IMR-90 (cell line): ENCODE measurements around the gene DESI2. TPM values are rescaled to one million over a fixed set of nuclear protein-coding genes. Genes with fewer than 3 reads are reported as not detected.

Experiments used
- ATAC-seq: fragments of 200-7000 bp; cut with Tn5 transposase; 2 replicates; pipeline ENCODE4 v1.9.1; 2020; ENCODE audit warnings: low read depth, mild to moderate bottlenecking, moderate library complexity
- BruUV-seq: library from RNA; stranded (reverse); fragments of 400-500 nt; replicated peaks from 2 replicates; lab custom pipeline; 2021; lab: Mats Ljungman, UMichigan
- CTCF ChIA-PET: fragments of 300-600 bp; formaldehyde crosslinking; extraction: SDS; loops from one replicate; lab custom pipeline; 2021; ENCODE audit warnings: antibody characterized with exemption; lab: Yijun Ruan, JAX
- POLR2A ChIA-PET: fragments of 300-600 bp; sonication (Branson Sonifier 250); formaldehyde crosslinking; loops from one replicate; lab custom pipeline; 2022; ENCODE audit warnings: antibody characterized with exemption; ENCODE audit not compliant: unreplicated experiment; lab: Charles Lee
- DNase-seq: peaks from one replicate; pipeline ENCODE4 v3.0.0; 2013
- H2AFZ ChIP-seq: replicated peaks from 2 replicates; pipeline ENCODE3; 2013; ENCODE audit warnings: low read length, mild to moderate bottlenecking; ENCODE audit not compliant: poor library complexity
- H2AK5ac ChIP-seq: 2 replicates; pipeline ENCODE4 v1.6.1; 2013; ENCODE audit warnings: low read depth, low read length, inconsistent platforms
- H2AK9ac ChIP-seq: replicated peaks from 2 replicates; pipeline ENCODE3; 2013; ENCODE audit warnings: mild to moderate bottlenecking, low read depth, low read length, moderate library complexity; ENCODE audit not compliant: poor library complexity
- H2BK120ac ChIP-seq: 2 replicates; pipeline ENCODE4 v1.6.1; 2013; ENCODE audit warnings: low read depth, low read length, inconsistent platforms
- H2BK15ac ChIP-seq: 3 replicates; pipeline ENCODE4 v1.6.1; 2013; ENCODE audit warnings: low read depth, low read length, inconsistent platforms
- H2BK20ac ChIP-seq: 2 replicates; pipeline ENCODE4 v1.6.1; 2013; ENCODE audit warnings: low read depth, mild to moderate bottlenecking, inconsistent platforms, low read length, moderate library complexity
- H2BK5ac ChIP-seq: 2 replicates; pipeline ENCODE4 v1.6.1; 2013; ENCODE audit warnings: mild to moderate bottlenecking, low read depth, low read length, inconsistent platforms; ENCODE audit not compliant: poor library complexity, severe bottlenecking
- H3K14ac ChIP-seq: replicated peaks from 2 replicates; pipeline ENCODE4 v1.6.1; 2013; ENCODE audit warnings: low read depth, low read length, inconsistent platforms
- H3K18ac ChIP-seq: 2 replicates; pipeline ENCODE4 v1.6.1; 2013; ENCODE audit warnings: low read depth, low read length, control low read depth
- H3K23ac ChIP-seq: 2 replicates; pipeline ENCODE4 v1.6.1; 2013; ENCODE audit warnings: low read depth, low read length, inconsistent platforms
- H3K27ac ChIP-seq: 2 replicates; pipeline ENCODE4 v1.5.1; 2013; ENCODE audit warnings: mild to moderate bottlenecking, control low read depth, low read length; ENCODE audit not compliant: insufficient read depth
- H3K27me3 ChIP-seq: 2 replicates; pipeline ENCODE4 v1.6.1; 2013; ENCODE audit warnings: low read length; ENCODE audit not compliant: control insufficient read depth, insufficient read depth
- H3K36me3 ChIP-seq: 2 replicates; pipeline ENCODE4 v1.6.1; 2013; ENCODE audit warnings: low read length, mixed read lengths; ENCODE audit not compliant: control insufficient read depth, insufficient read depth
- H3K4ac ChIP-seq: 2 replicates; pipeline ENCODE4 v1.6.1; 2013; ENCODE audit warnings: low read depth, low read length, inconsistent platforms
- H3K4me1 ChIP-seq: 2 replicates; pipeline ENCODE4 v1.6.1; 2013; ENCODE audit warnings: low read length, mixed read lengths; ENCODE audit not compliant: control insufficient read depth, insufficient read depth
- H3K4me2 ChIP-seq: 2 replicates; pipeline ENCODE4 v1.6.1; 2013; ENCODE audit warnings: low read depth, mild to moderate bottlenecking, control low read depth, low read length, moderate library complexity
- H3K4me3 ChIP-seq: 2 replicates; pipeline ENCODE4 v1.5.1; 2013; ENCODE audit warnings: low read depth, mild to moderate bottlenecking, control low read depth, low read length, moderate library complexity; ENCODE audit not compliant: insufficient read depth
- H3K56ac ChIP-seq: 2 replicates; pipeline ENCODE4 v1.6.1; 2013; ENCODE audit warnings: low read length, inconsistent platforms; ENCODE audit not compliant: insufficient read depth; ENCODE audit errors: extremely low read depth
- H3K79me1 ChIP-seq, 2 experiments: 2 replicates each; pipeline ENCODE4 v1.6.1; 2013; ENCODE audit warnings: low read length in 2 of 2, inconsistent platforms in 1 of 2, low read depth in 1 of 2
- H3K9ac ChIP-seq: 2 replicates; pipeline ENCODE4 v1.6.1; 2013; ENCODE audit warnings: low read depth, low read length, control low read depth
- H3K9me1 ChIP-seq: 2 replicates; pipeline ENCODE4 v1.6.1; 2013; ENCODE audit warnings: low read length, inconsistent platforms; ENCODE audit not compliant: insufficient read depth
- H3K9me3 ChIP-seq: 2 replicates; pipeline ENCODE4 v1.6.1; 2013; ENCODE audit warnings: low read length; ENCODE audit not compliant: control insufficient read depth, insufficient read depth
- H4K20me1 ChIP-seq: 2 replicates; pipeline ENCODE4 v1.6.1; 2013; ENCODE audit warnings: low read length, inconsistent platforms; ENCODE audit not compliant: insufficient read depth
- H4K5ac ChIP-seq: 2 replicates; pipeline ENCODE4 v1.6.1; 2013; ENCODE audit warnings: mild to moderate bottlenecking, low read depth, low read length, control low read depth
- H4K8ac ChIP-seq, 2 experiments: 2 replicates each; pipeline ENCODE4 v1.6.1; 2013; ENCODE audit warnings: low read depth in 2 of 2, low read length in 2 of 2, control low read depth in 1 of 2, inconsistent platforms in 1 of 2
- H4K91ac ChIP-seq: 2 replicates; pipeline ENCODE4 v1.6.1; 2013; ENCODE audit warnings: low read depth, low read length, inconsistent platforms; ENCODE audit not compliant: insufficient read depth
- MAFK ChIP-seq: IDR thresholded peaks from 2 replicates; pipeline ENCODE4 v1.6.1; 2012; ENCODE audit warnings: low read depth, low read length, improper control_type of control experiment
- MXI1 ChIP-seq: IDR thresholded peaks from 2 replicates; pipeline ENCODE4 v1.6.1; 2012; ENCODE audit warnings: low read depth, mild to moderate bottlenecking, low read length, moderate library complexity, borderline replicate concordance
- RAD21 ChIP-seq: IDR thresholded peaks from 2 replicates; pipeline ENCODE4 v1.6.1; 2012; ENCODE audit warnings: low read length, improper control_type of control experiment
- WGBS, 2 experiments: methylation state at CpG; one replicate each; pipeline versions ENCODE4 v1.1.5 to v1.1.7; 2013; ENCODE audit warnings: missing lambda C conversion rate in 2 of 2; ENCODE audit not compliant: insufficient read length in 1 of 2; ENCODE audit errors: extremely low coverage in 2 of 2; 5-methylcytosine and 5-hydroxymethylcytosine counted together
- dilution Hi-C: fragments of 300-500 bp; cut with HindIII; formaldehyde crosslinking; loops from one replicate; pipeline ENCODE4 v1.14.3; 2018; ENCODE audit warnings: low sequenced_read_pairs; ENCODE audit not compliant: unreplicated experiment
- in situ Hi-C: fragments of 300-500 bp; cut with MboI; formaldehyde crosslinking; loops from 3 replicates; pipeline ENCODE4 v1.14.3; 2019; ENCODE audit warnings: low sequenced_read_pairs, inconsistent platforms, mixed read lengths
- intact Hi-C: fragments of 100-400 bp; cut with micrococcal nuclease; formaldehyde crosslinking; loops from 2 replicates; pipeline ENCODE4 v1.10.0; 2022
- polyA plus RNA-seq, 3 experiments: library from polyadenylated mRNA; depleted of rRNA; stranded (reverse); fragments of >200 nt; gene quantifications; 2 replicates each; pipeline ENCODE4 v1.2.3, GENCODE V29; 2012; ENCODE audit warnings: low replicate concordance in 1 of 3
- total RNA-seq: library from RNA; depleted of rRNA; stranded (reverse); fragments of >200 nt; gene quantifications from 2 replicates; pipeline ENCODE4 v1.2.3, GENCODE V29; 2012
- TF ChIP-seq, protein P1 (sequence below): fragments of 150-350 bp; IDR thresholded peaks from 2 replicates; pipeline ENCODE4 v1.6.1; 2016; ENCODE audit warnings: low read depth, mild to moderate bottlenecking, low read length, moderate library complexity, borderline replicate concordance

DESI2 gene
- total and polyA plus RNA-seq, 2 of the 4 experiments (the other 2 are of a cell fraction) = 19.0 to 43.6 TPM

DNA sequence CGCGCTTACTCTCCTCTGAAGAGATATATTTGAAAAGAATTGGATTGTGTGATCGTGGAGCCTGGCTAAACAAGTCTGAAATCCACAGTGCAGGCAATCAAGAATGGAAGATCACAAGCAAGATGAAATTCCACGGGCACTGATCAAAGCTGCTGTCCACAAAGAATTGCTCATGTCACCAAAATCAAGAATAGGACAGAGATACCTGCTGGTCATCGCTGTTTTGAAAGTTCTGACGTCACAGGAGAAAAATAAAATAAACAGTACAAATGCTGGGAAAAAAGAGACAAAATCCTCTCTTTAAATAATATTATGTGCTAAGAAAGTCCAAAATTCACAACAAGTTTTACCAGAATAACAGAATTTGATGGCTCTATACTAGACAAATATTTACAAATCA, 12.0 kb upstream of the DESI2 start:
- Histone ChIP-seq H3K18ac (no peak overlapping the region), H2BK20ac (no peak overlapping the region), H4K91ac (no peak overlapping the region), H3K36me3 (no peaks in the 10 kb centered on the region), H4K20me1 (no peaks in the 10 kb centered on the region), H3K9me3 (no peaks in the 10 kb centered on the region; the same call in 1 of the 2 replicates), H2BK5ac (no peak overlapping the region), H4K5ac (no peak overlapping the region), H3K56ac (no peak overlapping the region), H3K4me3 (no peak overlapping the region), H3K9me1 (no peaks in the 10 kb centered on the region; the same call in 1 of the 2 replicates), H4K8ac (no peak overlapping the region), H3K4ac (no peak overlapping the region), H2AFZ (no peak overlapping the region), H2AK5ac (no peak overlapping the region), H3K4me1 (no peaks in the 10 kb centered on the region), H3K27me3 (peaks cover 21% of the 10 kb centered on the region), H3K27ac (no peak overlapping the region), H3K4me2 (no peak overlapping the region), H3K9ac (no peak overlapping the region), H2BK15ac (no peak overlapping the region), H3K14ac (no peak overlapping the region), H2AK9ac (no peak overlapping the region), H3K79me1 (no peaks in the 10 kb centered on the region), H3K23ac (no peak overlapping the region), H2BK120ac (no peak overlapping the region)
- 67% methylated on average over 2 of the region's 6 CpGs; no CpG with 5 or more reads in 1 of the 2 experiments for WGBS, 2 experiments
- TF ChIP-seq RAD21 (no peak), MXI1 (no peak), MAFK (no peak)
- TF ChIP-seq, protein P1, sequence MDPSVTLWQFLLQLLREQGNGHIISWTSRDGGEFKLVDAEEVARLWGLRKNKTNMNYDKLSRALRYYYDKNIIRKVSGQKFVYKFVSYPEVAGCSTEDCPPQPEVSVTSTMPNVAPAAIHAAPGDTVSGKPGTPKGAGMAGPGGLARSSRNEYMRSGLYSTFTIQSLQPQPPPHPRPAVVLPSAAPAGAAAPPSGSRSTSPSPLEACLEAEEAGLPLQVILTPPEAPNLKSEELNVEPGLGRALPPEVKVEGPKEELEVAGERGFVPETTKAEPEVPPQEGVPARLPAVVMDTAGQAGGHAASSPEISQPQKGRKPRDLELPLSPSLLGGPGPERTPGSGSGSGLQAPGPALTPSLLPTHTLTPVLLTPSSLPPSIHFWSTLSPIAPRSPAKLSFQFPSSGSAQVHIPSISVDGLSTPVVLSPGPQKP = no peak
- no TSS peak for BruUV-seq
- POLR2A ChIA-PET = no interaction called here
- CTCF ChIA-PET = no interaction called here
- intact Hi-C loops = no loop called here
- in situ Hi-C loops = no loop called here
- dilution Hi-C loops = no loop called here
- ATAC-seq (no peak), DNase-seq (no peak)
